Measurements from ENCODE around the gene ICOS. TPM values are rescaled to one million over a fixed set of nuclear protein-coding genes. Genes with fewer than 3 reads are reported as not detected.

Gene ICOS, protein sequence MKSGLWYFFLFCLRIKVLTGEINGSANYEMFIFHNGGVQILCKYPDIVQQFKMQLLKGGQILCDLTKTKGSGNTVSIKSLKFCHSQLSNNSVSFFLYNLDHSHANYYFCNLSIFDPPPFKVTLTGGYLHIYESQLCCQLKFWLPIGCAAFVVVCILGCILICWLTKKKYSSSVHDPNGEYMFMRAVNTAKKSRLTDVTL
- total RNA-seq, result 10 to 100 TPM; 33.9 to 72.2 (median 41.9) TPM
- 38.5 TPM for total RNA-seq (2013)
- total RNA-seq, result 76.7 to 708 (median 326) reads per million in 29 experiments

GRCh38 chr2:203936535-203936934 is at the start of gene ICOS:
TSS of gene ICOS (plus strand) at chr2:203936763. CDS start at chr2:203936815, 52 bp downstream.
- Mint-ChIP-seq H3K36me3 (peaks cover 29% of the 10 kb centered on the region), H3K27ac (peak within 1 kb of the TSS; percentile 94 to 96), H3K4me3 (peak within 1 kb of the TSS; percentile 93 to 98 (median 94)), H3K27me3 (no peaks in the 10 kb centered on the region), H3K4me1 (peaks cover 62 to 86% (median 63%) of the 10 kb centered on the region in 3 donors), H3K9me3 (peaks cover 0 to 5% (median 0%) of the 10 kb centered on the region in 3 donors)
- ChIA-PET CTCF (no interaction called here), POLR2A (interaction anchor here in 1 of 2 donors (3.2 kb wide), 1 partner anchor 12 kb away, joined by 9 read pairs; no protein-coding TSS in a partner anchor)
- Histone ChIP-seq H3K36me3 (ENCODE audit: control insufficient read depth in 2 of 2, extremely low read depth in 1 of 2, insufficient read depth in 1 of 2, low read length in 1 of 2) (no peaks in the 10 kb centered on the region), H3K9me3 (no peaks in the 10 kb centered on the region), H3K4me1 (ENCODE audit: control insufficient read depth in 1 of 2, extremely low read depth in 1 of 2, insufficient read depth in 2 of 2, low read length in 2 of 2) (peaks cover 42 to 59% of the 10 kb centered on the region in 2 experiments), H3K27ac (ENCODE audit: low read length) (peak within 1 kb of the TSS; percentile 85), H3K27me3 (replicated peaks in 1 of 2; ENCODE audit: control insufficient read depth in 2 of 2, extremely low read depth in 1 of 2, insufficient read depth in 2 of 2, low read length in 1 of 2) (no peaks in the 10 kb centered on the region), H3K4me3 (ENCODE audit: control insufficient read depth in 1 of 2, extremely low read depth in 1 of 2, low read length in 1 of 2) (peak within 1 kb of the TSS; percentile 65 to 95)
- WGBS (ENCODE audit: insufficient coverage), result 0% methylated on average over 1 of the region's 5 CpGs
- peak in 27 of 35 experiments; percentile 14 to 82 (median 47) for DNase-seq
- ATAC-seq (replicated peaks in 1 of 4), result peak; percentile 75 to 82 (median 80)

GRCh38 chr2:203887677-203888076 is 48.9 kb upstream of the ICOS start:
- H3K36me3 Mint-ChIP-seq, result peaks cover 4% of the 10 kb centered on the region
- no peaks in the 10 kb centered on the region for H3K36me3 ChIP-seq (ENCODE audit: control insufficient read depth in 2 of 2, extremely low read depth in 1 of 2, insufficient read depth in 1 of 2, low read length in 1 of 2)
- no peak overlapping the region for H3K27ac ChIP-seq (ENCODE audit: low read length)
- CTCF ChIA-PET, result interaction anchor here in 1 of 2 donors (0.6 to 1.0 kb wide), 3 partner anchors 72 to 723 kb away, joined by 3 to 4 read pairs (median 3); no protein-coding TSS in a partner anchor
- no peaks in the 10 kb centered on the region for H3K27me3 Mint-ChIP-seq
- no peak overlapping the region for H3K4me3 Mint-ChIP-seq
- H3K4me1 ChIP-seq (ENCODE audit: control insufficient read depth in 1 of 2, extremely low read depth in 1 of 2, insufficient read depth in 2 of 2, low read length in 2 of 2), result no peaks in the 10 kb centered on the region
- DNase-seq, result no peak
- no peak overlapping the region for H3K27ac Mint-ChIP-seq
- H3K4me1 Mint-ChIP-seq, result peaks cover 7 to 11% (median 7%) of the 10 kb centered on the region in 3 donors
- H3K27me3 ChIP-seq (replicated peaks in 1 of 2; ENCODE audit: control insufficient read depth in 2 of 2, extremely low read depth in 1 of 2, insufficient read depth in 2 of 2, low read length in 1 of 2), result no peaks in the 10 kb centered on the region
- no peaks in the 10 kb centered on the region for H3K9me3 ChIP-seq
- POLR2A ChIA-PET, result no interaction called here
- no peaks in the 10 kb centered on the region for H3K9me3 Mint-ChIP-seq
- no peak for ATAC-seq (replicated peaks in 1 of 4)
- no peak overlapping the region for H3K4me3 ChIP-seq (ENCODE audit: control insufficient read depth in 1 of 2, extremely low read depth in 1 of 2, low read length in 1 of 2)

GRCh38 chr2:203889542-203889941 is 47.0 kb upstream of the ICOS start:
- Mint-ChIP-seq H3K27me3 (no peaks in the 10 kb centered on the region), H3K4me3 (no peak overlapping the region), H3K4me1 (peaks cover 7 to 11% (median 7%) of the 10 kb centered on the region in 3 donors), H3K27ac (no peak overlapping the region), H3K9me3 (no peaks in the 10 kb centered on the region), H3K36me3 (peaks cover 4% of the 10 kb centered on the region)
- ATAC-seq (replicated peaks in 1 of 4) (no peak), DNase-seq (no peak)
- Histone ChIP-seq H3K9me3 (no peaks in the 10 kb centered on the region), H3K36me3 (ENCODE audit: control insufficient read depth in 2 of 2, extremely low read depth in 1 of 2, insufficient read depth in 1 of 2, low read length in 1 of 2) (no peaks in the 10 kb centered on the region), H3K4me3 (ENCODE audit: control insufficient read depth in 1 of 2, extremely low read depth in 1 of 2, low read length in 1 of 2) (no peak overlapping the region), H3K27ac (ENCODE audit: low read length) (no peak overlapping the region), H3K27me3 (replicated peaks in 1 of 2; ENCODE audit: control insufficient read depth in 2 of 2, extremely low read depth in 1 of 2, insufficient read depth in 2 of 2, low read length in 1 of 2) (no peaks in the 10 kb centered on the region), H3K4me1 (ENCODE audit: control insufficient read depth in 1 of 2, extremely low read depth in 1 of 2, insufficient read depth in 2 of 2, low read length in 2 of 2) (no peaks in the 10 kb centered on the region)
- ChIA-PET POLR2A (no interaction called here), CTCF (interaction anchor here in 1 of 2 donors (0.6 kb wide), 1 partner anchor 1119 kb away, joined by 3 read pairs; no protein-coding TSS in a partner anchor)
- no CpG with 5 or more reads among the region's 1 CpG for WGBS (ENCODE audit: insufficient coverage)

DNA sequence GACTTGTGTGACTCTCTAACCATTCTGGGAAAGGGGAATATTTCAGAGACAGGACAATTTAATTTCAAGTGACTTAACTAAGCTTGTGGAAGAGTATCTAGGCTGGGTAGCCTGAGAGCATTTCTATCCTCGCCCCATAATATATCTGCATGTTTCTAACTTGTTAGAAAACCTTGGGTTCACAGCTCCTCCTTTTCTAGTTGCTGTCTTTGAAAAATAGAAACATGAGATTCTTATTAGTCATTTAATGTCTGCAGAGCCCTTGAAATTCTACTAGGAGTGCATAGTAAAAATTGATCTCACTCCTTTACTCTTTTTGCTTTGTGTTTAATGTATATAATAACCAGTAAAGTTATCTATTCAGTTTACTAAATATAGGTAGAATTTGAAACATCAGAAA is 46.6 kb upstream of the ICOS start:
- DNase-seq (no peak), ATAC-seq (replicated peaks in 1 of 4) (no peak)
- no peaks in the 10 kb centered on the region for H3K9me3 ChIP-seq
- CTCF ChIA-PET, result interaction anchor here in 1 of 2 donors (0.6 kb wide), 1 partner anchor 1119 kb away, joined by 3 read pairs; no protein-coding TSS in a partner anchor
- H3K27me3 ChIP-seq (replicated peaks in 1 of 2; ENCODE audit: control insufficient read depth in 2 of 2, extremely low read depth in 1 of 2, insufficient read depth in 2 of 2, low read length in 1 of 2), result no peaks in the 10 kb centered on the region
- Mint-ChIP-seq H3K9me3 (no peaks in the 10 kb centered on the region), H3K27me3 (no peaks in the 10 kb centered on the region), H3K36me3 (peaks cover 4% of the 10 kb centered on the region), H3K4me3 (no peak overlapping the region), H3K4me1 (peaks cover 7 to 11% (median 7%) of the 10 kb centered on the region in 3 donors), H3K27ac (no peak overlapping the region)
- no peak overlapping the region for H3K27ac ChIP-seq (ENCODE audit: low read length)
- no peaks in the 10 kb centered on the region for H3K36me3 ChIP-seq (ENCODE audit: control insufficient read depth in 2 of 2, extremely low read depth in 1 of 2, insufficient read depth in 1 of 2, low read length in 1 of 2)
- no peak overlapping the region for H3K4me3 ChIP-seq (ENCODE audit: control insufficient read depth in 1 of 2, extremely low read depth in 1 of 2, low read length in 1 of 2)
- H3K4me1 ChIP-seq (ENCODE audit: control insufficient read depth in 1 of 2, extremely low read depth in 1 of 2, insufficient read depth in 2 of 2, low read length in 2 of 2), result no peaks in the 10 kb centered on the region
- POLR2A ChIA-PET, result no interaction called here
- WGBS (ENCODE audit: insufficient coverage), result no CpG with 5 or more reads among the region's 1 CpG

DNA sequence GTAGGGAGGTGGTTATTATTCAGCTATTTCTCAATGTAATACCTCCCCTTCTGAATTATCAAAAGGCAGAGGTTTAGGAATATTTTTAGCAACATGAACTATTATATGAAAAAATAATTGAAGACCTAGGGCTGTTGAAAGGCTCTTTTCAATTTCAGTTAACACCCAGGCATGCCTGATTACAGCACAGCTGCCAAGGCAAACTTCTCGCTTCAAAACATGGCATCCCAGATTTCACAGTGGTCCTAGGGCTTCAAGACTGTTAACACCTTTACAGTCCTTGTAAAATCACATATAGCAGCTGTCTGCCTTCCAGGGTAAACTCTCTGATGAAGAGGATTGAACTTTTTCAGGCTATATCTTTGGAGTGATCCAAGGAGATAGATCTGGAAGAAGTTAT is 45.8 kb upstream of the ICOS start:
- H3K4me1 Mint-ChIP-seq, result peaks cover 7 to 11% (median 7%) of the 10 kb centered on the region in 3 donors
- H3K4me3 Mint-ChIP-seq, result no peak overlapping the region
- CTCF ChIA-PET, result no interaction called here

GRCh38 chr2:203891474-203891873 is 45.1 kb upstream of the ICOS start:
- no peaks in the 10 kb centered on the region for H3K9me3 ChIP-seq
- Mint-ChIP-seq H3K4me1 (peaks cover 6 to 10% (median 7%) of the 10 kb centered on the region in 3 donors), H3K36me3 (peaks cover 4% of the 10 kb centered on the region), H3K9me3 (no peaks in the 10 kb centered on the region), H3K4me3 (no peak overlapping the region), H3K27me3 (no peaks in the 10 kb centered on the region), H3K27ac (no peak overlapping the region)
- no peak for DNase-seq
- POLR2A ChIA-PET, result no interaction called here
- no peaks in the 10 kb centered on the region for H3K27me3 ChIP-seq (replicated peaks in 1 of 2; ENCODE audit: control insufficient read depth in 2 of 2, extremely low read depth in 1 of 2, insufficient read depth in 2 of 2, low read length in 1 of 2)
- CTCF ChIA-PET, result no interaction called here
- H3K4me1 ChIP-seq (ENCODE audit: control insufficient read depth in 1 of 2, extremely low read depth in 1 of 2, insufficient read depth in 2 of 2, low read length in 2 of 2), result no peaks in the 10 kb centered on the region
- ATAC-seq (replicated peaks in 1 of 4), result no peak
- no peak overlapping the region for H3K27ac ChIP-seq (ENCODE audit: low read length)
- no peaks in the 10 kb centered on the region for H3K36me3 ChIP-seq (ENCODE audit: control insufficient read depth in 2 of 2, extremely low read depth in 1 of 2, insufficient read depth in 1 of 2, low read length in 1 of 2)
- H3K4me3 ChIP-seq (ENCODE audit: control insufficient read depth in 1 of 2, extremely low read depth in 1 of 2, low read length in 1 of 2), result no peak overlapping the region
- WGBS (ENCODE audit: insufficient coverage), result no CpG with 5 or more reads among the region's 2 CpGs

More for the DNA sequence above, 45.8 kb upstream of the ICOS start:
- Histone ChIP-seq H3K27ac (ENCODE audit: low read length) (no peak overlapping the region), H3K4me1 (ENCODE audit: control insufficient read depth in 1 of 2, extremely low read depth in 1 of 2, insufficient read depth in 2 of 2, low read length in 2 of 2) (no peaks in the 10 kb centered on the region), H3K36me3 (ENCODE audit: control insufficient read depth in 2 of 2, extremely low read depth in 1 of 2, insufficient read depth in 1 of 2, low read length in 1 of 2) (no peaks in the 10 kb centered on the region), H3K27me3 (replicated peaks in 1 of 2; ENCODE audit: control insufficient read depth in 2 of 2, extremely low read depth in 1 of 2, insufficient read depth in 2 of 2, low read length in 1 of 2) (no peaks in the 10 kb centered on the region), H3K9me3 (no peaks in the 10 kb centered on the region), H3K4me3 (ENCODE audit: control insufficient read depth in 1 of 2, extremely low read depth in 1 of 2, low read length in 1 of 2) (no peak overlapping the region)
- no peak overlapping the region for H3K27ac Mint-ChIP-seq
- no peaks in the 10 kb centered on the region for H3K9me3 Mint-ChIP-seq
- DNase-seq (no peak), ATAC-seq (replicated peaks in 1 of 4) (no peak)
- POLR2A ChIA-PET, result no interaction called here
- no peaks in the 10 kb centered on the region for H3K27me3 Mint-ChIP-seq
- 100% methylated on average over 1 of the region's 1 CpG for WGBS (ENCODE audit: insufficient coverage)
- H3K36me3 Mint-ChIP-seq, result peaks cover 4% of the 10 kb centered on the region
